GM19099 (cell line): ENCODE measurements around the gene ZC3H11A.

Experiments used
- POLR2A ChIP-seq: IDR thresholded peaks from 3 replicates; pipeline ENCODE4 v1.6.1; 2011; ENCODE audit warnings: low read depth; ENCODE audit not compliant: insufficient read length; ENCODE audit errors: extremely low read depth

The ZC3H11A gene

GRCh38 chr1:203777596-203777995 is 17.8 kb upstream of the ZC3H11A start:
- no peak for TF ChIP-seq POLR2A

- TF ChIP-seq POLR2A: no peak
These were observed 17.3 kb upstream of the ZC3H11A start for GRCh38 chr1:203778146-203778545.

- no peak for TF ChIP-seq POLR2A
These were observed 16.6 kb upstream of the ZC3H11A start for GRCh38 chr1:203778789-203779188.

- no peak for TF ChIP-seq POLR2A
These were observed 13.5 kb upstream of the ZC3H11A start for GRCh38 chr1:203781962-203782361.

- no peak for TF ChIP-seq POLR2A
These were observed 5.5 kb upstream of the ZC3H11A start for GRCh38 chr1:203789966-203790365.

- TF ChIP-seq POLR2A: no peak
These were observed 3.9 kb upstream of the ZC3H11A start for GRCh38 chr1:203791498-203791897.

GRCh38 chr1:203792486-203792885 is 2.9 kb upstream of the ZC3H11A start:
- TF ChIP-seq POLR2A: no peak

GRCh38 chr1:203794764-203795440 is 521 bp upstream of the ZC3H11A start:
- TF ChIP-seq POLR2A: no peak

- no peak for TF ChIP-seq POLR2A
These were observed 798 bp downstream of the ZC3H11A start for GRCh38 chr1:203796236-203796605.

GRCh38 chr1:203797216-203797615 is 1.8 kb downstream of the ZC3H11A start:
- TF ChIP-seq POLR2A: no peak

- no peak for TF ChIP-seq POLR2A
These were observed 2.7 kb downstream of the ZC3H11A start for GRCh38 chr1:203797948-203798655.

- TF ChIP-seq POLR2A: no peak
These were observed 3.7 kb downstream of the ZC3H11A start for GRCh38 chr1:203799157-203799556.

GRCh38 chr1:203799971-203800370 is 4.5 kb downstream of the ZC3H11A start:
- TF ChIP-seq POLR2A: no peak

- no peak for TF ChIP-seq POLR2A
These were observed 10.3 kb downstream of the ZC3H11A start for GRCh38 chr1:203805689-203806088.

- TF ChIP-seq POLR2A: no peak
These were observed 11.8 kb downstream of the ZC3H11A start for GRCh38 chr1:203807196-203807595.

- no peak for TF ChIP-seq POLR2A
These were observed 18.3 kb downstream of the ZC3H11A start for GRCh38 chr1:203813581-203814341.
